Gastrocnemius medialis (tissue), 4 donors: ENCODE data around the gene DDX10. TPM values are rescaled to one million over a fixed set of nuclear protein-coding genes. Genes with fewer than 3 reads are reported as not detected.

Experiments used
- ATAC-seq, 2 donors: fragments of 150-250 bp; one replicate each; pipeline ENCODE4 v1.9.1; 2016
- DNase-seq, 2 donors: peaks; one replicate each; pipeline ENCODE4 v3.0.0-alpha.2; 2019
- H3K27ac ChIP-seq, 4 donors: fragments of 200-600 bp; sonication (generic); 1 replicate in 1 of 4; 2 replicates in 3 of 4; pipeline ENCODE4 v1.5.1; 2016 to 2018; ENCODE audit warnings: mild to moderate bottlenecking in 2 of 4, moderate library complexity in 1 of 4
- H3K27me3 ChIP-seq, 3 donors: fragments of 200-600 bp; sonication (generic) in 2 of 3; 1 replicate in 1 of 3; 2 replicates in 2 of 3; pipeline versions ENCODE4 v1.5.1 to v1.6.0; 2016 to 2019; ENCODE audit warnings: mild to moderate bottlenecking in 1 of 3, moderate library complexity in 1 of 3
- H3K36me3 ChIP-seq, 2 donors: fragments of 200-600 bp; sonication (generic) in 1 of 2; one replicate each; pipeline ENCODE4 v1.5.1; 2017 to 2018
- H3K4me1 ChIP-seq, 2 donors: fragments of 200-600 bp; sonication (generic) in 1 of 2; one replicate each; pipeline ENCODE4 v1.5.1; 2016 to 2017; ENCODE audit warnings: mild to moderate bottlenecking in 2 of 2
- H3K4me3 ChIP-seq, 4 donors: fragments of 200-600 bp; sonication (generic) in 3 of 4; 1 replicate in 1 of 4; 2 replicates in 3 of 4; pipeline ENCODE4 v1.5.1; 2016 to 2019; ENCODE audit warnings: mild to moderate bottlenecking in 2 of 4
- H3K9me3 ChIP-seq, 3 donors: fragments of 200-600 bp; sonication (generic) in 2 of 3; 1 replicate in 1 of 3; 2 replicates in 2 of 3; pipeline ENCODE4 v1.5.1; 2016 to 2019
- POLR2A ChIP-seq, 2 donors: fragments of 450-650 bp; IDR thresholded peaks; one replicate each; pipeline ENCODE4 v1.6.1; 2017; ENCODE audit warnings: antibody characterized with exemption in 2 of 2, mild to moderate bottlenecking in 2 of 2, moderate library complexity in 2 of 2
- in situ Hi-C, 4 donors: fragments of 200-750 bp; cut with MboI; loops; one replicate each; pipeline versions ENCODE4 v1.15.0 to v1.8.0; 2017; ENCODE audit warnings: low sequenced_read_pairs in 4 of 4
- intact Hi-C: fragments of 100-400 bp; cut with DNase I; formaldehyde crosslinking; loops from one replicate; pipeline ENCODE4 v1.15.1; 2023; ENCODE audit warnings: low total_unique reads
- total RNA-seq, 4 donors: library from RNA; depleted of rRNA; stranded (reverse); fragments of >200 nt; gene quantifications; one replicate each; pipeline versions ENCODE4 v1.1.0 to v1.2.3, GENCODE V29; 2016
- TF ChIP-seq, protein P1 (sequence below), 5 experiments: fragments of 450-650 bp in 3 of 5; fragments of 200-600 bp in 2 of 5; sonication (generic) in 2 of 5; IDR thresholded peaks in 4 of 5; conservative IDR thresholded peaks in 1 of 5; 1 replicate in 4 of 5; 2 replicates in 1 of 5; pipeline ENCODE4 v1.5.1; 2016 to 2019; ENCODE audit warnings: antibody characterized with exemption in 5 of 5, mild to moderate bottlenecking in 3 of 5, moderate library complexity in 3 of 5

The DDX10 gene
- total RNA-seq, 4 donors from 2014 or later, result 5.0 to 15.0 (median 10.5) TPM

DNA sequence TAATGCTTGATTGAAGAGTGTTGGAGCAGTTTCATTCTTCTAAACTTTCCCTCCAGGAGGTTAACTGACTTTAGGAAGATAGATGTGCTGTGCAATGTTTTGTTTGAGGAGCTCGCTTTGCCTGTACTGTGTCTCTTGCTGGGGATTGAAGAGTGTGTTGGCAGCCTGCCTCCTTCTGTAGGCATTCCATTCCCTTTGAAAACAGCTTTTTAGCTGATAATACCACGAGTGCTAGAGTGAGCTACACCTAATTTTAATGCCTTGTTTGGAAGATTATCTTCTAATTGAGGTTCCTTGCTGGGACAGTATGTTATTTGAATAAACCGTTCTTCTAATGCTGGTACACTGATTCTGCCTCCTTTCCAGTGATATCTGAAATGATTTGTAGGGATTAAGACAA lies 7.2 kb downstream of the DDX10 start:
- peaks cover 0 to 29% of the 10 kb centered on the region in 2 donors for H3K36me3 ChIP-seq
- ATAC-seq, result no peak
- no peaks in the 10 kb centered on the region for H3K9me3 ChIP-seq
- H3K4me3 ChIP-seq, result no peak overlapping the region
- intact Hi-C loops (no loop called here), in situ Hi-C loops (loop anchor here in 2 of 4 donors (25.0 kb wide), 2 partner anchors 210 to 660 kb away; partner anchors contain the start of genes C11orf65 (in 1 of the 2) and CUL5 (in 1 of the 2))
- no peak for DNase-seq
- peaks cover 5 to 6% of the 10 kb centered on the region in 2 donors for H3K4me1 ChIP-seq
- TF ChIP-seq, protein P1, sequence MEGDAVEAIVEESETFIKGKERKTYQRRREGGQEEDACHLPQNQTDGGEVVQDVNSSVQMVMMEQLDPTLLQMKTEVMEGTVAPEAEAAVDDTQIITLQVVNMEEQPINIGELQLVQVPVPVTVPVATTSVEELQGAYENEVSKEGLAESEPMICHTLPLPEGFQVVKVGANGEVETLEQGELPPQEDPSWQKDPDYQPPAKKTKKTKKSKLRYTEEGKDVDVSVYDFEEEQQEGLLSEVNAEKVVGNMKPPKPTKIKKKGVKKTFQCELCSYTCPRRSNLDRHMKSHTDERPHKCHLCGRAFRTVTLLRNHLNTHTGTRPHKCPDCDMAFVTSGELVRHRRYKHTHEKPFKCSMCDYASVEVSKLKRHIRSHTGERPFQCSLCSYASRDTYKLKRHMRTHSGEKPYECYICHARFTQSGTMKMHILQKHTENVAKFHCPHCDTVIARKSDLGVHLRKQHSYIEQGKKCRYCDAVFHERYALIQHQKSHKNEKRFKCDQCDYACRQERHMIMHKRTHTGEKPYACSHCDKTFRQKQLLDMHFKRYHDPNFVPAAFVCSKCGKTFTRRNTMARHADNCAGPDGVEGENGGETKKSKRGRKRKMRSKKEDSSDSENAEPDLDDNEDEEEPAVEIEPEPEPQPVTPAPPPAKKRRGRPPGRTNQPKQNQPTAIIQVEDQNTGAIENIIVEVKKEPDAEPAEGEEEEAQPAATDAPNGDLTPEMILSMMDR (IDR thresholded peaks at IDR 0.05 in 4 of 5, conservative IDR thresholded peaks at IDR 0.05 in 1 of 5), result no peak
- no peak for TF ChIP-seq POLR2A (IDR thresholded peaks at IDR 0.05)
- no peaks in the 10 kb centered on the region for H3K27me3 ChIP-seq
- H3K27ac ChIP-seq, result no peak overlapping the region

DNA sequence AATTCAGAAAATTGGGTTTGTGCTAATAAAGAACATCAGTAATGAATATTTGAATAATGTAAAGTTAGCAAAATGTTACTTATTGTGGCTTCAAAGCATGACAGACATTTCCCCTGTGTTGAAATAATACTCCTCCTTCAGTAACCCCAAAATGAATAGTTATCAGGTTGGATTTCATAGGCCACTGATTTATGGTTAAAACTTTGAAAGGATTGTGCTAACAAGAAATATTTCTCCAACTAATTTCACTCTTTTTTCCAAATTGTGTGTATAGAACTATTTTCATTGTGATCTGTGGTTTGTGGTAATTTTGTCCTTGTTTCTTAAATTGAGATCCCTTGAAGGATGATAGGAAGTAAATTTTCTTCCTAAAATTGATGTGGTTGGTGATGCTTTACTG lies 7.9 kb downstream of the DDX10 start:
- TF ChIP-seq POLR2A (IDR thresholded peaks at IDR 0.05), result no peak
- TF ChIP-seq, protein P1 (IDR thresholded peaks at IDR 0.05 in 4 of 5, conservative IDR thresholded peaks at IDR 0.05 in 1 of 5), result no peak
- ATAC-seq, result no peak
- no peak overlapping the region for H3K4me3 ChIP-seq
- H3K36me3 ChIP-seq, result peaks cover 0 to 34% of the 10 kb centered on the region in 2 donors
- no peak for DNase-seq
- no peaks in the 10 kb centered on the region for H3K4me1 ChIP-seq
- H3K27ac ChIP-seq, result no peak overlapping the region
- in situ Hi-C loops (loop anchor here in 2 of 4 donors (25.0 kb wide), 2 partner anchors 210 to 660 kb away; partner anchors contain the start of genes C11orf65 (in 1 of the 2) and CUL5 (in 1 of the 2)), intact Hi-C loops (no loop called here)
- no peaks in the 10 kb centered on the region for H3K9me3 ChIP-seq
- H3K27me3 ChIP-seq, result no peaks in the 10 kb centered on the region

DNA sequence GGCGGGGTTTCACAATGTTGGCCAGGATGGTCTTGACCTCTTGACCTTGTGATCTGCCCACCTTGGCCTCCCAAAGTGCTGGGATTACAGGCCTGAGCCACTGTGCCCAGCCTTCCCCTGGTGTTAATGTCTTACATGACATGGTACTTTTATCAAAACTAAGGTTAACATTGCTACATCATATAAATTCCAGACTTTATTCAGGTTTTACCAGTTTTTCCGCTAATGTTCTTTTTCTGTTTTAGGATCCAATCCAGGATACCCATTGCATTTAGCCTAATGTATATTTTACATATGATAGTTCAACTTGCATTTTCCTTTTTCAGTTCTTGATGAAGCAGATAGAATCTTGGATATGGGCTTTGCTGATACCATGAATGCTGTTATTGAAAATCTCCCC lies 14.2 kb downstream of the DDX10 start:
- Histone ChIP-seq H3K27me3 (no peaks in the 10 kb centered on the region), H3K4me1 (no peaks in the 10 kb centered on the region), H3K4me3 (no peak overlapping the region), H3K9me3 (no peaks in the 10 kb centered on the region), H3K27ac (no peak overlapping the region), H3K36me3 (peaks cover 0 to 51% of the 10 kb centered on the region in 2 donors)
- in situ Hi-C loops (loop anchor here in 1 of 4 donors (25.0 kb wide), 1 partner anchor 1258 kb away; no protein-coding TSS in a partner anchor), intact Hi-C loops (no loop called here)
- no peak for ATAC-seq
- DNase-seq, result no peak
- TF ChIP-seq POLR2A (IDR thresholded peaks at IDR 0.05), result no peak
- TF ChIP-seq, protein P1 (IDR thresholded peaks at IDR 0.05 in 4 of 5, conservative IDR thresholded peaks at IDR 0.05 in 1 of 5), result no peak

DNA sequence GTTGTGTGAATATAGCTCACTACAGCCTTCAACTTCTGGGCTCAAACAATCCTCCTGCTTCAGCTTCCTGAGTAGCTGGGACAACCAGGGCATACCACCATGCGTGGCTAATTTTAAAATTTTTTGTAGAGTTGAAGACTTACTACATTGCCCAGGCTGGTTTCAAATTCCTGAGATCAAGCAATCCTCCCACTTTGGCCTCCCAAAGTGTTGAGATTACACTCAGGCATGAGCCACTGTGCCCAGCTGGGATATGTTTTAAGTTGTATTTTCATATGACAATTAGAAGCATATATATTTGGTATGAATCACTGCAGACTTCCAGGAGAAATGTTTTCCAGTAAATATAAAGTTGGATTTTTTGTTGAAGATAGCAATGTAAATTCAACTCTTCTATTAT lies 15.4 kb downstream of the DDX10 start:
- intact Hi-C loops, result no loop called here
- TF ChIP-seq, protein P1 (IDR thresholded peaks at IDR 0.05 in 4 of 5, conservative IDR thresholded peaks at IDR 0.05 in 1 of 5), result no peak
- no peak for TF ChIP-seq POLR2A (IDR thresholded peaks at IDR 0.05)
- Histone ChIP-seq H3K9me3 (no peaks in the 10 kb centered on the region), H3K4me3 (no peak overlapping the region), H3K36me3 (peaks cover 0 to 50% of the 10 kb centered on the region in 2 donors), H3K27me3 (no peaks in the 10 kb centered on the region), H3K27ac (no peak overlapping the region), H3K4me1 (no peaks in the 10 kb centered on the region)
- no peak for DNase-seq
- in situ Hi-C loops, result loop anchor here in 1 of 4 donors (25.0 kb wide), 1 partner anchor 1257 kb away; no protein-coding TSS in a partner anchor
- no peak for ATAC-seq
